Mucosa of stomach (tissue), 1 donor: ENCODE results near the gene PRDM11.

Source experiments
- H3K27me3 ChIP-seq: one replicate; pipeline ENCODE4 v1.7.0; 2013; ENCODE audit warnings: mild to moderate bottlenecking, low read length; ENCODE audit not compliant: control insufficient read depth, insufficient read depth
- H3K36me3 ChIP-seq: one replicate; pipeline ENCODE4 v1.7.0; 2013; ENCODE audit warnings: low read length; ENCODE audit not compliant: control insufficient read depth, insufficient read depth
- H3K4me1 ChIP-seq: one replicate; pipeline ENCODE4 v1.7.0; 2013; ENCODE audit warnings: mild to moderate bottlenecking, low read length; ENCODE audit not compliant: control insufficient read depth, insufficient read depth
- H3K4me3 ChIP-seq: one replicate; pipeline ENCODE4 v1.7.0; 2013; ENCODE audit warnings: low read length
- H3K9ac ChIP-seq: one replicate; pipeline ENCODE4 v1.7.0; 2013; ENCODE audit warnings: mild to moderate bottlenecking, low read length, moderate library complexity
- H3K9me3 ChIP-seq: one replicate; pipeline ENCODE4 v1.7.0; 2013; ENCODE audit warnings: mild to moderate bottlenecking, low read length, moderate library complexity; ENCODE audit not compliant: control insufficient read depth
- donor health status: Pancreatic carcinoma.

PRDM11 gene

GRCh38 chr11:45162916-45163879, 16.8 kb downstream of the PRDM11 start:
- H3K9me3 ChIP-seq, result no peaks in the 10 kb centered on the region
- peaks cover 4% of the 10 kb centered on the region for H3K4me1 ChIP-seq

GRCh38 chr11:45163956-45164575, 17.6 kb downstream of the PRDM11 start:
- H3K27me3 ChIP-seq, result no peaks in the 10 kb centered on the region
- H3K4me3 ChIP-seq, result no peak overlapping the region
- no peaks in the 10 kb centered on the region for H3K4me1 ChIP-seq
- no peaks in the 10 kb centered on the region for H3K9me3 ChIP-seq
- H3K9ac ChIP-seq, result no peak overlapping the region
- no peaks in the 10 kb centered on the region for H3K36me3 ChIP-seq

More at GRCh38 chr11:45162916-45163879, 16.8 kb downstream of the PRDM11 start:
- no peaks in the 10 kb centered on the region for H3K36me3 ChIP-seq
- H3K4me3 ChIP-seq, result no peak overlapping the region
- H3K27me3 ChIP-seq, result no peaks in the 10 kb centered on the region
- H3K9ac ChIP-seq, result no peak overlapping the region

GRCh38 chr11:45165386-45165785, 18.9 kb downstream of the PRDM11 start:
- Histone ChIP-seq H3K9ac (no peak overlapping the region), H3K36me3 (no peaks in the 10 kb centered on the region), H3K9me3 (no peaks in the 10 kb centered on the region), H3K4me1 (no peaks in the 10 kb centered on the region), H3K4me3 (no peak overlapping the region), H3K27me3 (no peaks in the 10 kb centered on the region)

- H3K4me1 ChIP-seq, result no peaks in the 10 kb centered on the region
- H3K36me3 ChIP-seq, result no peaks in the 10 kb centered on the region
- no peaks in the 10 kb centered on the region for H3K27me3 ChIP-seq
- H3K9me3 ChIP-seq, result no peaks in the 10 kb centered on the region
- H3K9ac ChIP-seq, result no peak overlapping the region
- H3K4me3 ChIP-seq, result no peak overlapping the region
Measured at GRCh38 chr11:45165806-45166603, 19.6 kb downstream of the PRDM11 start.

GRCh38 chr11:45166604-45166897, 20.1 kb downstream of the PRDM11 start:
- no peaks in the 10 kb centered on the region for H3K27me3 ChIP-seq
- no peaks in the 10 kb centered on the region for H3K4me1 ChIP-seq
- no peaks in the 10 kb centered on the region for H3K9me3 ChIP-seq
- no peak overlapping the region for H3K4me3 ChIP-seq
- no peaks in the 10 kb centered on the region for H3K36me3 ChIP-seq
- no peak overlapping the region for H3K9ac ChIP-seq

- H3K9me3 ChIP-seq, result no peaks in the 10 kb centered on the region
- H3K4me1 ChIP-seq, result no peaks in the 10 kb centered on the region
- H3K4me3 ChIP-seq, result no peak overlapping the region
- H3K9ac ChIP-seq, result no peak overlapping the region
- H3K36me3 ChIP-seq, result no peaks in the 10 kb centered on the region
- no peaks in the 10 kb centered on the region for H3K27me3 ChIP-seq
Measured at GRCh38 chr11:45167283-45167682, 20.8 kb downstream of the PRDM11 start.

GRCh38 chr11:45168366-45169130, 22.1 kb downstream of the PRDM11 start:
- Histone ChIP-seq H3K9ac (no peak overlapping the region), H3K27me3 (no peaks in the 10 kb centered on the region), H3K9me3 (no peaks in the 10 kb centered on the region), H3K4me3 (no peak overlapping the region), H3K36me3 (no peaks in the 10 kb centered on the region), H3K4me1 (no peaks in the 10 kb centered on the region)

GRCh38 chr11:45169310-45170072, 23.1 kb downstream of the PRDM11 start:
- Histone ChIP-seq H3K27me3 (no peaks in the 10 kb centered on the region), H3K36me3 (no peaks in the 10 kb centered on the region), H3K4me1 (peaks cover 7% of the 10 kb centered on the region), H3K9me3 (no peaks in the 10 kb centered on the region), H3K9ac (no peak overlapping the region), H3K4me3 (no peak overlapping the region)

- Histone ChIP-seq H3K9ac (no peak overlapping the region), H3K27me3 (no peaks in the 10 kb centered on the region), H3K9me3 (no peaks in the 10 kb centered on the region), H3K4me3 (no peak overlapping the region), H3K4me1 (peaks cover 7% of the 10 kb centered on the region), H3K36me3 (no peaks in the 10 kb centered on the region)
Measured at GRCh38 chr11:45170484-45170883, 24.0 kb downstream of the PRDM11 start.

GRCh38 chr11:45171550-45171949, 25.1 kb downstream of the PRDM11 start:
- H3K9ac ChIP-seq, result no peak overlapping the region
- H3K9me3 ChIP-seq, result no peaks in the 10 kb centered on the region
- H3K27me3 ChIP-seq, result no peaks in the 10 kb centered on the region
- no peak overlapping the region for H3K4me3 ChIP-seq
- H3K36me3 ChIP-seq, result no peaks in the 10 kb centered on the region
- peaks cover 7% of the 10 kb centered on the region for H3K4me1 ChIP-seq

- Histone ChIP-seq H3K9me3 (no peaks in the 10 kb centered on the region), H3K4me3 (no peak overlapping the region), H3K27me3 (no peaks in the 10 kb centered on the region), H3K9ac (no peak overlapping the region), H3K4me1 (peaks cover 7% of the 10 kb centered on the region), H3K36me3 (no peaks in the 10 kb centered on the region)
Measured at GRCh38 chr11:45173064-45173463, 26.6 kb downstream of the PRDM11 start.
